Smooth muscle cell (in vitro differentiated cells): ENCODE data around the gene FAM193A. TPM values are rescaled to one million over a fixed set of nuclear protein-coding genes. Genes with fewer than 3 reads are reported as not detected.

Experiments used
- DNase-seq: peaks from one replicate; lab custom pipeline; 2025; ENCODE audit not compliant: unreplicated experiment; lab: John Stamatoyannopoulos, UW
- H2AFZ ChIP-seq: fragments of 200-600 bp; sonication (generic); 2 replicates; pipeline ENCODE4 v1.6.0; 2016; ENCODE audit warnings: antibody characterized with exemption, low read depth, mild to moderate bottlenecking
- H3F3A ChIP-seq: fragments of 200-600 bp; sonication (generic); 2 replicates; pipeline ENCODE4 v1.6.0; 2017; ENCODE audit warnings: antibody characterized with exemption, low read depth
- H3K27ac ChIP-seq: fragments of 200-600 bp; sonication (generic); 2 replicates; pipeline ENCODE4 v1.5.1; 2016; ENCODE audit warnings: low read depth, mild to moderate bottlenecking
- H3K27me3 ChIP-seq: fragments of 200-600 bp; sonication (generic); 2 replicates; pipeline ENCODE4 v1.6.1; 2016; ENCODE audit warnings: low read depth, mild to moderate bottlenecking
- H3K36me3 ChIP-seq: fragments of 200-600 bp; sonication (generic); 2 replicates; pipeline ENCODE4 v1.5.1; 2016; ENCODE audit warnings: low read depth
- H3K4me1 ChIP-seq: fragments of 200-600 bp; sonication (generic); 2 replicates; pipeline ENCODE4 v1.5.1; 2016; ENCODE audit warnings: low read depth
- H3K4me2 ChIP-seq: fragments of 200-600 bp; sonication (generic); 2 replicates; pipeline ENCODE4 v1.6.0; 2016; ENCODE audit warnings: mild to moderate bottlenecking
- H3K4me3 ChIP-seq: fragments of 200-600 bp; sonication (generic); 2 replicates; pipeline ENCODE4 v1.5.1; 2016; ENCODE audit warnings: mild to moderate bottlenecking
- H3K79me2 ChIP-seq: fragments of 200-600 bp; sonication (generic); 2 replicates; pipeline ENCODE4 v1.6.0; 2016; ENCODE audit warnings: low read depth, mild to moderate bottlenecking
- H3K9ac ChIP-seq: fragments of 200-600 bp; sonication (generic); 2 replicates; pipeline ENCODE4 v1.6.0; 2016; ENCODE audit warnings: low read depth
- H3K9me3 ChIP-seq: fragments of 200-600 bp; sonication (generic); replicated peaks from 2 replicates; pipeline ENCODE4 v1.5.1; 2016; ENCODE audit warnings: low read depth
- H4K20me1 ChIP-seq: fragments of 200-600 bp; sonication (generic); 2 replicates; pipeline ENCODE4 v1.6.0; 2016; ENCODE audit warnings: low read depth
- WGBS: methylation state at CpG from one replicate; pipeline ENCODE4 v1.1.7; 2016; ENCODE audit warnings: low lambda C conversion rate; 5-methylcytosine and 5-hydroxymethylcytosine counted together
- polyA plus RNA-seq: library from polyadenylated mRNA; unstranded; fragments of >200 nt; fragmentation: Nextera tagmentation; extraction: Ambion mirVana; gene quantifications from 2 replicates; pipeline ENCODE4 v1.2.1, GENCODE V29; 2016
- total RNA-seq: library from RNA; depleted of rRNA; stranded (reverse); fragments of >200 nt; gene quantifications from 2 replicates; pipeline ENCODE4 v1.2.3, GENCODE V29; 2014
- TF ChIP-seq, protein P1 (sequence below): fragments of 200-600 bp; sonication (generic); IDR thresholded peaks from 2 replicates; pipeline ENCODE4 v1.5.1; 2017; ENCODE audit warnings: borderline replicate concordance, mild to moderate bottlenecking, antibody characterized with exemption; ENCODE audit not compliant: insufficient read depth, poor library complexity, severe bottlenecking

The FAM193A gene, protein sequence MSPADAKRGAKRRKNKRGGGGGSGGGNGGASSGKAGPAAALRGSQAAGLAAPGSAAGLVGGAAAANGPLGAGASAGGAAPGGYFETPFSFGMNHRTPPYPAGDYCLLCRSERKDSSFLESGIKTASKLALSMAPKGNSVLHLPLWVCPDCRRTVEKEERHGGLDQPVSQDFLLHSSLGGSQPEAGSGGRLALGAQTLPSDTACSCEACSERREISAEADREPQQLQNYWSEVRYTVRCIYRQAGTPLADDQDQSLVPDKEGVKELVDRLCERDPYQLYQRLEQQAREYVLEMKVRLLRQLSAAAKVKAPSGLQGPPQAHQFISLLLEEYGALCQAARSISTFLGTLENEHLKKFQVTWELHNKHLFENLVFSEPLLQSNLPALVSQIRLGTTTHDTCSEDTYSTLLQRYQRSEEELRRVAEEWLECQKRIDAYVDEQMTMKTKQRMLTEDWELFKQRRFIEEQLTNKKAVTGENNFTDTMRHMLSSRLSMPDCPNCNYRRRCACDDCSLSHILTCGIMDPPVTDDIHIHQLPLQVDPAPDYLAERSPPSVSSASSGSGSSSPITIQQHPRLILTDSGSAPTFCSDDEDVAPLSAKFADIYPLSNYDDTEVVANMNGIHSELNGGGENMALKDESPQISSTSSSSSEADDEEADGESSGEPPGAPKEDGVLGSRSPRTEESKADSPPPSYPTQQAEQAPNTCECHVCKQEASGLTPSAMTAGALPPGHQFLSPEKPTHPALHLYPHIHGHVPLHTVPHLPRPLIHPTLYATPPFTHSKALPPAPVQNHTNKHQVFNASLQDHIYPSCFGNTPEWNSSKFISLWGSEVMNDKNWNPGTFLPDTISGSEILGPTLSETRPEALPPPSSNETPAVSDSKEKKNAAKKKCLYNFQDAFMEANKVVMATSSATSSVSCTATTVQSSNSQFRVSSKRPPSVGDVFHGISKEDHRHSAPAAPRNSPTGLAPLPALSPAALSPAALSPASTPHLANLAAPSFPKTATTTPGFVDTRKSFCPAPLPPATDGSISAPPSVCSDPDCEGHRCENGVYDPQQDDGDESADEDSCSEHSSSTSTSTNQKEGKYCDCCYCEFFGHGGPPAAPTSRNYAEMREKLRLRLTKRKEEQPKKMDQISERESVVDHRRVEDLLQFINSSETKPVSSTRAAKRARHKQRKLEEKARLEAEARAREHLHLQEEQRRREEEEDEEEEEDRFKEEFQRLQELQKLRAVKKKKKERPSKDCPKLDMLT (N-terminal part only)
- total RNA-seq (7.8 and 12.2 TPM in 2 replicates), polyA plus RNA-seq (8.3 and 12.7 TPM in 2 replicates)

DNA sequence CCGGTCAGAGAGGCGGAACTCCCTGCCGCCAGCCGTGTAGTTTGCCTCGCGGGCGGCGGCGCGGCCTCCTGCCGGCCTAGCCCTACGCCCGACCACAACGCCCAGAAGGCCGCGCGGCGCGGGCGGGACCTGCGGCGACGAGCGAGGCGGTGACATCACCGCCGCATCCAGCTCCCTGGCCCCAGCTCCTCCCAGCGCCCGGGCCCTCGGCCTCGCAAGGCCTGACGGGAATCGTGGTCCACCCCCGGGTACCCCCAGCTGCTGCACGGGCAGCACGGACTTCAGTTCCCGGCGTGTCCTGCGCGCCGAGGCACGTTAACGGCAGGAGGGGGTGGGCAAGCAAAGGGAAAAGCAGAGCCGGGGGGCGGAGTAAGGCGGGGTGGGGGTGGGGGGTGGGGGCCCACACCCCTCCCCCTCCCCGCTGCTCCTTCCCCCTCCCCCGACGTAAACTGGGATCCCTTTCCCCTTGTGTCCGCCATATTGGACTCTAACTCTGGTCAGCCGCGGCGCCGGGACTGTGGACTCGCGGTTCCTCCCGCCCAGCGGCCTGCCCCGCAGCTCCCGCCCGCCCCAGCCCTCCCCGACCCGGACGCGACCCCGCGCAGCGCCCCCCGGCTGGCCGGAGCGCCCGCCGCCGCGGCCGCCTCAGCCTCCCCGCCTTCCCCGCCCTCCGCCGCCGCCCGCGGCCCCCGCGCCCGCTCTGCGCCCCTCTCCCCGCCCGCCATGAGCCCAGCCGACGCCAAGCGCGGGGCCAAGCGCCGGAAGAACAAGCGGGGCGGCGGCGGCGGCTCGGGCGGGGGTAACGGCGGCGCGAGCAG lies at the start of gene FAM193A:
TSS of gene FAM193A (plus strand) at position 455 of the 818 bp plus-strand sequence. CDS start at position 724, 269 bp downstream.
- Histone ChIP-seq H4K20me1 (peaks cover 42% of the 10 kb centered on the region), H3K36me3 (no peaks in the 10 kb centered on the region), H3K4me1 (peaks cover 8% of the 10 kb centered on the region), H2AFZ (no peak within 1 kb of the TSS), H3K27me3 (no peaks in the 10 kb centered on the region), H3K27ac (peak within 1 kb of the TSS; percentile 82), H3F3A (no peaks in the 10 kb centered on the region), H3K4me2 (peak within 1 kb of the TSS; percentile 96), H3K79me2 (peaks cover 44% of the 10 kb centered on the region), H3K9me3 (no peaks in the 10 kb centered on the region), H3K4me3 (peak within 1 kb of the TSS; percentile 89), H3K9ac (peak within 1 kb of the TSS; percentile 94)
- DNase-seq: peak; percentile 92
- WGBS: 0% methylated on average over 12 of the region's 106 CpGs
- TF ChIP-seq, protein P1, sequence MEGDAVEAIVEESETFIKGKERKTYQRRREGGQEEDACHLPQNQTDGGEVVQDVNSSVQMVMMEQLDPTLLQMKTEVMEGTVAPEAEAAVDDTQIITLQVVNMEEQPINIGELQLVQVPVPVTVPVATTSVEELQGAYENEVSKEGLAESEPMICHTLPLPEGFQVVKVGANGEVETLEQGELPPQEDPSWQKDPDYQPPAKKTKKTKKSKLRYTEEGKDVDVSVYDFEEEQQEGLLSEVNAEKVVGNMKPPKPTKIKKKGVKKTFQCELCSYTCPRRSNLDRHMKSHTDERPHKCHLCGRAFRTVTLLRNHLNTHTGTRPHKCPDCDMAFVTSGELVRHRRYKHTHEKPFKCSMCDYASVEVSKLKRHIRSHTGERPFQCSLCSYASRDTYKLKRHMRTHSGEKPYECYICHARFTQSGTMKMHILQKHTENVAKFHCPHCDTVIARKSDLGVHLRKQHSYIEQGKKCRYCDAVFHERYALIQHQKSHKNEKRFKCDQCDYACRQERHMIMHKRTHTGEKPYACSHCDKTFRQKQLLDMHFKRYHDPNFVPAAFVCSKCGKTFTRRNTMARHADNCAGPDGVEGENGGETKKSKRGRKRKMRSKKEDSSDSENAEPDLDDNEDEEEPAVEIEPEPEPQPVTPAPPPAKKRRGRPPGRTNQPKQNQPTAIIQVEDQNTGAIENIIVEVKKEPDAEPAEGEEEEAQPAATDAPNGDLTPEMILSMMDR: no peak

DNA sequence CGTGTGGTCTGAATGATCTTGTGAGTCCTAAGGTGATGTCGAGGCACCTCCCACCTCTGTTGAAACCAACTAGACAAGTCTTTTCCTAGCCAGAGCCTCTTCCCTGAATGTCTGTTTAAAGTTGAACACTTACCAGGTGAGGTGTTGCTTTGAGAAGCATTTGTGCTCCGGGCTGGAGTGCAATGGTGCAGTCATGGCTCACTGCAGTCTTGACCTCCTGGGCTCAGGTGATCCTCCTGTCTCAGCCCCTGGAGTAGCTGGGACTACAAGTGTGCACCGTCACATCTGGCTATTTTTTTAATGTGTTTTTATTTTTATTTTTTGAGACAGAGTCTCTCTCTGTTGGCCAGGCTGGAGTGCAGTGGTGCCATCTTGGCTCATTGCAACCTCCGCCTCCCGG lies 49.5 kb upstream of the FAM193A start:
- Histone ChIP-seq H3F3A (no peaks in the 10 kb centered on the region), H3K79me2 (peaks cover 99% of the 10 kb centered on the region), H3K9ac (no peak overlapping the region), H2AFZ (no peak overlapping the region), H3K4me2 (no peak overlapping the region), H3K4me3 (no peak overlapping the region), H3K9me3 (no peaks in the 10 kb centered on the region), H3K36me3 (no peaks in the 10 kb centered on the region), H3K4me1 (peaks cover 18% of the 10 kb centered on the region), H4K20me1 (peaks cover 100% of the 10 kb centered on the region), H3K27me3 (no peaks in the 10 kb centered on the region), H3K27ac (no peak overlapping the region)
- 94% methylated on average over 6 of the region's 6 CpGs for WGBS
- no peak for DNase-seq
- TF ChIP-seq, protein P1: no peak

DNA sequence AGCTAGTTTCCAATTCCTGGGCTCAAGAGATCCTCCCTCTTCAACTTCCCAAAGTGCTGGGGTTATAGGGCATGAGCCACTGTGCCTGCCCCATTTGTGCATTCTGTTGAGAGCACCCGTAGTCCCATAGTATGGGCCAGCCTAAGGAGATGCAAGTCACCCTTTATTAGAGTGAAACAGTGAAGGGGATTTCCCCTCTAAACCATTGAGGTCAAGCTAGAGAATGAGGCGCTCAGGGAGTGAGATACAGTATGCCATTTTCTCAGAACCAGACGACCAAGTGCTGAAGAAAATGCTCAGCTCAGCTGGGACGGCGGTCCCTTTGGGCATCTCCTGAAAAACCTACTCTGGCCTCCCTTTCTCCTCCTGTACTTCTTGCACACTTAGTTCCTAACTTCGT lies 48.8 kb upstream of the FAM193A start:
- no peak overlapping the region for H3K27ac ChIP-seq
- no peaks in the 10 kb centered on the region for H3K36me3 ChIP-seq
- H3K4me2 ChIP-seq: no peak overlapping the region
- H3K4me3 ChIP-seq: no peak overlapping the region
- no peak overlapping the region for H3K9ac ChIP-seq
- no peak overlapping the region for H2AFZ ChIP-seq
- no peak for DNase-seq
- peaks cover 100% of the 10 kb centered on the region for H4K20me1 ChIP-seq
- 89% methylated on average over 6 of the region's 6 CpGs for WGBS
- H3K27me3 ChIP-seq: no peaks in the 10 kb centered on the region
- H3K9me3 ChIP-seq: no peaks in the 10 kb centered on the region
- H3K4me1 ChIP-seq: peaks cover 13% of the 10 kb centered on the region
- TF ChIP-seq, protein P1: no peak
- H3F3A ChIP-seq: no peaks in the 10 kb centered on the region
- H3K79me2 ChIP-seq: peaks cover 99% of the 10 kb centered on the region
